GM18868 (cell line): ENCODE results near the gene CADPS2.
A peak's percentile ranks its signal among the peaks of the same experiment; 100 is the strongest.

Experiments
- ATAC-seq: cut with Tn5 transposase; IDR thresholded peaks from one replicate; pipeline ENCODE4 v1.9.1; 2021; ENCODE audit warnings: mild to moderate bottlenecking, moderate library complexity; ENCODE audit not compliant: unreplicated experiment

Gene CADPS2

GRCh38 chr7:122544463-122544862 lies 341.8 kb downstream of the CADPS2 start:
- ATAC-seq, result peak; percentile 98

GRCh38 chr7:122543891-122544290 lies 342.4 kb downstream of the CADPS2 start:
- no peak for ATAC-seq

- no peak for ATAC-seq
Observed at GRCh38 chr7:122543166-122543565, 343.1 kb downstream of the CADPS2 start.

- no peak for ATAC-seq
Observed at GRCh38 chr7:122535086-122535485, 351.2 kb downstream of the CADPS2 start.

GRCh38 chr7:122532406-122533269 lies 353.6 kb downstream of the CADPS2 start:
- ATAC-seq, result peak; percentile 42

- ATAC-seq, result no peak
Observed at GRCh38 chr7:122528879-122529481, 357.3 kb downstream of the CADPS2 start.

- no peak for ATAC-seq
Observed at GRCh38 chr7:122525355-122525754, 360.9 kb downstream of the CADPS2 start.

- ATAC-seq, result no peak
Observed at GRCh38 chr7:122521767-122522166, 364.5 kb downstream of the CADPS2 start.

- no peak for ATAC-seq
Observed at GRCh38 chr7:122520971-122521555, 365.2 kb downstream of the CADPS2 start.

GRCh38 chr7:122518488-122518887 lies 367.8 kb downstream of the CADPS2 start:
- no peak for ATAC-seq

GRCh38 chr7:122517576-122517975 lies 368.7 kb downstream of the CADPS2 start:
- ATAC-seq, result no peak

- ATAC-seq, result no peak
Observed at GRCh38 chr7:122515404-122515803, 370.9 kb downstream of the CADPS2 start.

- no peak for ATAC-seq
Observed at GRCh38 chr7:122511268-122511667, 375.0 kb downstream of the CADPS2 start.

GRCh38 chr7:122507591-122507990 lies 378.7 kb downstream of the CADPS2 start:
- ATAC-seq, result no peak

- ATAC-seq, result no peak
Observed at GRCh38 chr7:122492007-122492406, 394.3 kb downstream of the CADPS2 start.

GRCh38 chr7:122488241-122488640 lies 398.0 kb downstream of the CADPS2 start:
- ATAC-seq, result no peak

GRCh38 chr7:122487131-122487530 lies 399.1 kb downstream of the CADPS2 start:
- no peak for ATAC-seq

GRCh38 chr7:122485856-122486255 lies 400.4 kb downstream of the CADPS2 start:
- no peak for ATAC-seq

GRCh38 chr7:122482212-122482611 lies 404.0 kb downstream of the CADPS2 start:
- no peak for ATAC-seq

- no peak for ATAC-seq
Observed at GRCh38 chr7:122470859-122471258, 415.4 kb downstream of the CADPS2 start.

GRCh38 chr7:122468945-122469344 lies 417.3 kb downstream of the CADPS2 start:
- ATAC-seq, result no peak
